Left lung (tissue), 10 donors: Measurements from ENCODE around the gene SLC52A3. TPM values are rescaled to one million over a fixed set of nuclear protein-coding genes. Genes with fewer than 3 reads are reported as not detected.

Experiments
- ATAC-seq: fragments of 200-7000 bp; cut with Tn5 transposase; one replicate; pipeline ENCODE4 v1.9.1; 2020; ENCODE audit warnings: moderate library complexity
- DNase-seq, 4 donors: peaks; one replicate each; pipeline ENCODE4 v3.0.0-alpha.2; 2013 to 2020
- H3K27ac ChIP-seq, 2 donors: fragments of 200-600 bp; sonication (generic) in 1 of 2; one replicate each; pipeline versions ENCODE4 v1.5.0 to v1.8.0; 2020 to 2021
- H3K27me3 ChIP-seq, 2 donors: fragments of 200-600 bp; sonication (generic) in 1 of 2; one replicate each; pipeline versions ENCODE4 v1.5.0 to v1.8.0; 2020 to 2021
- H3K36me3 ChIP-seq, 2 donors: fragments of 200-600 bp; sonication (generic) in 1 of 2; one replicate each; pipeline versions ENCODE4 v1.5.0 to v1.8.0; 2020 to 2021
- H3K4me1 ChIP-seq, 2 donors: fragments of 200-600 bp; one replicate each; pipeline ENCODE4 v1.8.0; 2021
- H3K4me3 ChIP-seq, 2 donors: fragments of 200-600 bp; sonication (generic) in 1 of 2; one replicate each; pipeline versions ENCODE4 v1.5.0 to v1.8.0; 2020 to 2021; ENCODE audit warnings: mild to moderate bottlenecking in 1 of 2
- H3K9me3 ChIP-seq, 2 donors: fragments of 200-600 bp; sonication (generic) in 1 of 2; one replicate each; pipeline versions ENCODE4 v1.5.0 to v1.8.0; 2020 to 2021
- CTCF ChIP-seq, 2 donors: fragments of 200-600 bp; sonication (generic) in 1 of 2; IDR thresholded peaks; one replicate each; pipeline versions ENCODE4 v1.5.0 to v1.8.0; 2021; ENCODE audit warnings: antibody characterized with exemption in 2 of 2
- intact Hi-C, 2 donors: fragments of 100-400 bp; cut with DNase I; formaldehyde crosslinking; loops; one replicate each; pipeline versions ENCODE4 v1.11.2 to v1.14.2; 2022
- polyA plus RNA-seq, 6 donors: library from polyadenylated mRNA; unstranded; fragments of 120-200 nt; gene quantifications; one replicate each; pipeline ENCODE4 v1.2.1, GENCODE V29; 2013; ENCODE audit not compliant: insufficient read length in 6 of 6
- total RNA-seq, 2 donors: library from RNA; stranded (reverse); fragmentation: NEBNext Ultra II Directional; extraction: Animal tissue kit (Norgen Biotek cat#: 25700); gene quantifications; one replicate each; pipeline ENCODE4 v1.2.1, GENCODE V29; 2021
- donor health status: DM: no; HTN: yes; CAD: no.
- donor health status: DM: no; HTN: no; CAD: no.

The SLC52A3 gene
- total and polyA plus RNA-seq, 8 donors = 0.37 to 2.7 (median 0.55) TPM

GRCh38 chr20:774660-775057 lies 6.4 kb upstream of the SLC52A3 start:
- DNase-seq = no peak
- Histone ChIP-seq H3K4me3 (no peak overlapping the region), H3K4me1 (no peaks in the 10 kb centered on the region), H3K9me3 (no peaks in the 10 kb centered on the region), H3K27me3 (peaks cover 0 to 26% of the 10 kb centered on the region in 2 donors), H3K36me3 (no peaks in the 10 kb centered on the region), H3K27ac (no peak overlapping the region)
- no peak for ATAC-seq
- TF ChIP-seq CTCF (IDR thresholded peaks at IDR 0.05) = no peak
- intact Hi-C loops = no loop called here

GRCh38 chr20:774016-774659 lies 5.8 kb upstream of the SLC52A3 start:
- H3K36me3 ChIP-seq = no peaks in the 10 kb centered on the region
- no peaks in the 10 kb centered on the region for H3K9me3 ChIP-seq
- H3K4me3 ChIP-seq = no peak overlapping the region
- no peak for DNase-seq
- no peak for TF ChIP-seq CTCF (IDR thresholded peaks at IDR 0.05)
- H3K4me1 ChIP-seq = no peaks in the 10 kb centered on the region
- ATAC-seq = no peak
- intact Hi-C loops = no loop called here
- no peak overlapping the region for H3K27ac ChIP-seq
- H3K27me3 ChIP-seq = peaks cover 0 to 26% of the 10 kb centered on the region in 2 donors

DNA sequence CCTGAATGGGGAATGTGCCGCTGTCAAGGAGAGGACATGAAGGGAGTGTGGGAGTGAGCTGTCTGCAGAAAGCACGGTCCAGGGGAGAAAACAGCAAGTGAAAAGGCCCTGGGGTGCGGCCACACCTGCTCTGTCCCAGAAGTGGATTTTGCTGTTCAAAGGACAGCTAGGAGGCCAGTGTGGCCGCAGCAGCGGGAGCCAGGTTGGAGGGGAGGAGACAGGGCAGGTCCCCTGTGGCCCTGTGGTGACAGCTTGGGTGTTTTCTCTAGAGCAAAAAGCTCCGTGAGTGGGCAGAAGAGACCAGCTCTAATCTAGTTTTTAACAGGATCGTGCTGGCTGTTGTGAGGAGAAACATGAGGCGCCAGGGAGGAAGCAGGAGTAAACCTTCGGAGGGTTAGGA lies 4.5 kb upstream of the SLC52A3 start:
- no peaks in the 10 kb centered on the region for H3K36me3 ChIP-seq
- no peaks in the 10 kb centered on the region for H3K4me1 ChIP-seq
- H3K4me3 ChIP-seq = no peak overlapping the region
- no peak for DNase-seq
- no peaks in the 10 kb centered on the region for H3K9me3 ChIP-seq
- no peak for ATAC-seq
- peaks cover 0 to 26% of the 10 kb centered on the region in 2 donors for H3K27me3 ChIP-seq
- no peak for TF ChIP-seq CTCF (IDR thresholded peaks at IDR 0.05)
- intact Hi-C loops = no loop called here
- no peak overlapping the region for H3K27ac ChIP-seq

DNA sequence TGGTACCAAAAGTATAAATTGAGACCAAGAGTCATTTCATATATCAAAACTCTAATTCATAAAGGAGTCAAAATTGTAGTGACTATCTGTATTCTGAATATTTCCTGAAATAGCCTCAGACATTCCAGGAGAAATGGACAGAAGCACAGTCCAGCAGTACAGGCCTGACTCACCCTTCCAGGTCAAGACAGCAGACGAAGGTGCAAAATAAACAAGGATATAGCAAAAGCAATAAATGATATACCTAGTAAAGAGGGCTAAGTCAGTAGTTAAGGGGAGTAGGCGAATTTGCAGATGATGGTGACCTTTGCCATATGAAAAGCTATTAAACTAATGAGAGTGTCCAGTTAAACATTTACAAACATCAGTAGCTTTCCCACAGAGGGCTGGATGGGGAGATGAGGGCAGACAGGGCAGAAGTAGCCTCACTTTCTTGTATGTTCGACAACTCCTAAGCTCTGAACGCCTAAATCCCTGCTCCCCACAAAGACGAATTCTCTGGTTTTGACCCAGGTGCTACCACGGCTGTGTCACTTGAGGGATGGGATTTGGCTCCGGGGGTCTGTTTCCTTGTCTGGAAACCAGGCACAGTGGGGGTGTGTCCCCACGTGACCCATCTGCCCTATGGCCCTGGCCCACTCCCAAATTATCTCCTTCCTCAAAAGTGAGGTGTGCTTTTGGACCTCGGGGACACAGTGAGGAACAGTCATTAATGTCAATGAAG lies 3.6 kb upstream of the SLC52A3 start:
- H3K27ac ChIP-seq = no peak overlapping the region
- H3K27me3 ChIP-seq = peaks cover 0 to 26% of the 10 kb centered on the region in 2 donors
- ATAC-seq = no peak
- no peaks in the 10 kb centered on the region for H3K9me3 ChIP-seq
- H3K4me3 ChIP-seq = no peak overlapping the region
- DNase-seq = no peak
- H3K36me3 ChIP-seq = no peaks in the 10 kb centered on the region
- no peak for TF ChIP-seq CTCF (IDR thresholded peaks at IDR 0.05)
- intact Hi-C loops = no loop called here
- no peaks in the 10 kb centered on the region for H3K4me1 ChIP-seq

GRCh38 chr20:770691-771090 lies 2.4 kb upstream of the SLC52A3 start:
- intact Hi-C loops = no loop called here
- Histone ChIP-seq H3K27me3 (peaks cover 0 to 23% of the 10 kb centered on the region in 2 donors), H3K9me3 (no peaks in the 10 kb centered on the region), H3K27ac (no peak overlapping the region), H3K4me3 (no peak overlapping the region), H3K4me1 (no peaks in the 10 kb centered on the region), H3K36me3 (no peaks in the 10 kb centered on the region)
- DNase-seq (no peak), ATAC-seq (no peak)
- TF ChIP-seq CTCF (IDR thresholded peaks at IDR 0.05) = no peak
